Measurements from ENCODE around the gene WFDC11.
A peak's percentile ranks its signal among the peaks of the same experiment; 100 is the strongest.
"Not testable (repeated sequence)": the region's sequence is repeated elsewhere in the genome, so short reads cannot be mapped to it uniquely, and the experiment has no call there.

WFDC11 gene

DNA sequence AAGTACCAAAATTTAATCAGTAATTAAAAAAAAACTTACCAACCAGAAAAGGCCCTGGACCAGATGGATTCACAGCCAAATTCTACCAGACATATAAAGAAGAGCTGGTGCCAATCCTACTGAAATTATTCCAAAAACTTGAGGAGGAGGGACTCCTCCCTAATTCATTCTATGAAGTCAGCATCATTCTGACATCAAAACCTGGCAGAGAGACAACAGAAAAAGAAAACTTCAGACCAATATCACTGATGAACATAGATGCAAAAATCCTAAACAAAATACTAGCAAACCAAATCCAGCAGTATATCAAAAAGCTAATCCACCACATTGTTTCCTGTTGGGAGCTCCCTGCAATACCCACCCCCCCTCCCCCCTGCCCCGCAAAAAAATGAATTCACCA lies at the start of gene WFDC11:
Gene WFDC11, minus strand, starts transcription at position 101 of the 400 bp plus-strand sequence. CDS start 19,639 bp downstream, outside the sequence.
- no peak within 1 kb of the TSS for H3K27ac ChIP-seq
- TF ChIP-seq, protein P1, sequence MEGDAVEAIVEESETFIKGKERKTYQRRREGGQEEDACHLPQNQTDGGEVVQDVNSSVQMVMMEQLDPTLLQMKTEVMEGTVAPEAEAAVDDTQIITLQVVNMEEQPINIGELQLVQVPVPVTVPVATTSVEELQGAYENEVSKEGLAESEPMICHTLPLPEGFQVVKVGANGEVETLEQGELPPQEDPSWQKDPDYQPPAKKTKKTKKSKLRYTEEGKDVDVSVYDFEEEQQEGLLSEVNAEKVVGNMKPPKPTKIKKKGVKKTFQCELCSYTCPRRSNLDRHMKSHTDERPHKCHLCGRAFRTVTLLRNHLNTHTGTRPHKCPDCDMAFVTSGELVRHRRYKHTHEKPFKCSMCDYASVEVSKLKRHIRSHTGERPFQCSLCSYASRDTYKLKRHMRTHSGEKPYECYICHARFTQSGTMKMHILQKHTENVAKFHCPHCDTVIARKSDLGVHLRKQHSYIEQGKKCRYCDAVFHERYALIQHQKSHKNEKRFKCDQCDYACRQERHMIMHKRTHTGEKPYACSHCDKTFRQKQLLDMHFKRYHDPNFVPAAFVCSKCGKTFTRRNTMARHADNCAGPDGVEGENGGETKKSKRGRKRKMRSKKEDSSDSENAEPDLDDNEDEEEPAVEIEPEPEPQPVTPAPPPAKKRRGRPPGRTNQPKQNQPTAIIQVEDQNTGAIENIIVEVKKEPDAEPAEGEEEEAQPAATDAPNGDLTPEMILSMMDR (conservative IDR thresholded peaks at IDR 0.05): no peak

DNA sequence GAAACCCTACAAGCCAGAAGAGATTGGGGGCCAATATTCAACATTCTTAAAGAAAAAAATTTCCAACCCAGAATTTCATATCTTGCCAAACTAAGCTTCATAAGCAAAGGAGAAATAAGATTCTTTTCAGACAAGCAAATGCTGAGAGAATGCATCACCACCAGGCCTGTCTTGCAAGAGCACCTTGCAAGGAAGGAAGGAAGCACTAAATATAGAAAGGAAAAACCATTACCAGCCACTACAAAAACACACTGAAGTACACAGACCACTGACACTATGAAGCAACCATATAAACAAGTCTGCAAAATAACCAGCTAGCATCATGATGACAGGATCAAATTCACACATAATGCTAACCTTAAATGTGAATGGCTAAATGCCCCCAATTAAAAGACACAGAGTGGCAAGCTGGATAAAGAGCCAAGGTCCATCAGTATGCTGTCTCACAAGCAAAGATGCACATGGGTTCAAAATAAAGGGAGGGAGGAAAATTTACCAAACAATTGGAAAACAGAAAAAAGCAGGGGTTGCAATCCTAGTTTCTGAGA lies 46.2 kb upstream of the WFDC11 start:
- not testable (repeated sequence) for H3K27ac ChIP-seq

DNA sequence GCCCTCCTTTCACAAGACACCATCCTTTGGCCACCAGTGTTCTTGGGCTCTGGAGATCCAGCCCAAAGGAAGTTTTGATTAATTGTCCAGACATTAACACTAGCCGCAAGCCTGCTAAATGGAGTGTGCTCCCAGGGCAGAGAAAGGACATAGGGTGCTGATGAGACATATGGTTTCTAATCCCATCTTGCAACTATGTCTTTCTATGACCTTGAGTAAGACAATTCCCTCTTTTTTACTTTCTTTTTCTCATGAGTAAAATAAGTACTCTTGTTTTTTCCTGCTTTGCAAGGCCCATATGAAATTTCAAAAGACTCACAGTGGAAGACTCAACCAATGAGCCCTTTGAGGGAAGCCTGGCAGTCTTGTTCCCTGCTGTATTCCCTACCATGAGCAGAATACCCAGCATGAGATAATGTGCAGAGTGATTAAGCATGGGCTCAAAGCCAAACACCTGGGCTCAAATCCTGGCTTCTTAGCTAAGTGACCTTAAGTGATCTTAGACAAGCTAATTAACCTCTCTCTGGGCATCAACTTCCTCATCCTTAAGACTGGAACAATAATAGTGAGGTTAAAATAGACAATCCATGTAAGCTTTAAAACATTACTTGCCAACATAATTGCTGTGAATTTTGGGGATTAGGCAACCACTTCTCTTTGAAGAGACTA lies 35.1 kb upstream of the WFDC11 start, which contains the start of gene WFDC10B:
Gene WFDC10B, minus strand, starts transcription at position 51 of the 669 bp plus-strand sequence. CDS start 19,027 bp downstream, outside the sequence.
- peak within 1 kb of the TSS; percentile 20 for H3K27ac ChIP-seq
- TF ChIP-seq, protein P1 (conservative IDR thresholded peaks at IDR 0.05): no peak

DNA sequence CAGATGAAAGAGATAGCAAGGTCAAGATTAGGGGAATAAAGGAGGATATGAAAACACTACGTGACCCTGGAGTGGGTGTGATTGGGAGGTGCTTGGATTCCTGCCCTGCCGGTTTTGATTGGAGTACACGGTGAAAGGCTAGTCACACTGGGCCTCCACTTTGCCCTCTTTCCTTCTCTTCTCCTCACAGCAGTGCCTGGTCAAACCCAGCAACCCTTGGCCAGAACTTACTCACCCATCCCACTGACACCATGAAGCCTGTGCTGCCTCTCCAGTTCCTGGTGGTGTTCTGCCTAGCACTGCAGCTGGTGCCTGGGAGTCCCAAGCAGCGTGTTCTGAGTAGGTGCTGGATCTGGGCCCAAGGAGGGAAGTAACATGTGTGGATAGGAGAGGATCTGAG lies 31.8 kb upstream of the WFDC11 start, which contains the start of gene WFDC13:
Gene WFDC13, plus strand, starts transcription at position 166 of the 400 bp plus-strand sequence. Its CDS starts 86 bp downstream, at position 252.
- TF ChIP-seq, protein P1 (conservative IDR thresholded peaks at IDR 0.05): no peak
- H3K27ac ChIP-seq: no peak within 1 kb of the TSS

DNA sequence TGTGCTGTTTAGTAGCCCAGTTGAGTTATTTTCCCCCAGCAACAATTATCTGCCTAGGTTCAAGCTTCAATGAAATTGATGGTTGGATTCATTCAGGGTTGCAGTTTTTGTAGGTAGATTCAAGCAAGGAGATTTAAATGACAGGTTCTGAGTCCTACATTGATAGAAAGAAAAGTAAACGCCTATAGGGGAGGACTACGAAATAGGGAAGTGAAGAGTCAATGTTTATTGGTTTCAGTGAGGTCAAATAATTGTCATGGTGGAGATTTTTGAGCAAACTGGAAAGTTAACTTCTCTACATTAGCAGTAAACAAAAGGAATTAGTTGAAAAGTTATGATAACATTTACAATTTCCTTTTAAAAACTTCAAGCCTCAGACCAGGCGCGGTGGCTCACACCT lies 31.1 kb upstream of the WFDC11 start:
- TF ChIP-seq, protein P1 (conservative IDR thresholded peaks at IDR 0.05): no peak
- H3K27ac ChIP-seq: no peak overlapping the region

DNA sequence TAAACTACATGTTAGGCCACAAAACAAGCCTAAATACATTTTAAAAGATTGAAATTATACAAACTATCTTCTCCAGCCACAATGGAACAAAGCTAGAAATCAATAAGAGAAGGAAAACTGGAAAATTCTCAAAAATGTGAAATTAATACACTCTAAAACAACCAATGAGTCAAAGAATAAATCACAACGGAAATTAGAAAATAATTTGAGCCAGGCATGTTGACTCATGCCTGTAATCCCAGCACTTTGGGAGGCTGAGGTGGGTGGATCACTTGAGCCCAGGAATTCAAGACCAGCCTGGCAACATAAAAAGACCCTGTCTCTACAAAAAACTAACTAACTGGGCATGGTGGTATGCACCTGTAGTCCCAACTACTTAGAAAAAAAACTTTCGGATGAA lies 25.5 kb upstream of the WFDC11 start:
- TF ChIP-seq, protein P1 (conservative IDR thresholded peaks at IDR 0.05): no peak

DNA sequence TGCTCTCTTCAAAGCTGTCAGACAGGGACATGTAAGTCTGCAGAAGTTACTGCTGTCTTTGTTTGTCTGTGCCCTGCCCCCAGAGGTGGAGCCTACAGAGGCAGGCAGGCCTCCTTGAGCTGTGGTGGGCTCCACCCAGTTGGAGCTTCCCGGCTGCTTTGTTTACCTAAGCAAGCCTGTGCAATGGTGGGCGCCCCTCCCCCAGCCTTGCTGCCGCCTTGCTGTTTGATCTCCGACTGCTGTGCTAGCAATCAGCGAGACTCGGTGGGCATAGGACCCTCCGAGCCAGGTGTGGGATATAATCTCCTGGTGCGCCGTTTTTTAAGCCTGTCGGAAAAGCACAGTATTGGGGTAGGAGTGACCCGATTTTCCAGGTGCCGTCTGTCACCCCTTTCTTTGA lies 23.3 kb upstream of the WFDC11 start:
- not testable (repeated sequence) for H3K27ac ChIP-seq

More for the DNA sequence above, 25.5 kb upstream of the WFDC11 start:
- no peak overlapping the region for H3K27ac ChIP-seq

DNA sequence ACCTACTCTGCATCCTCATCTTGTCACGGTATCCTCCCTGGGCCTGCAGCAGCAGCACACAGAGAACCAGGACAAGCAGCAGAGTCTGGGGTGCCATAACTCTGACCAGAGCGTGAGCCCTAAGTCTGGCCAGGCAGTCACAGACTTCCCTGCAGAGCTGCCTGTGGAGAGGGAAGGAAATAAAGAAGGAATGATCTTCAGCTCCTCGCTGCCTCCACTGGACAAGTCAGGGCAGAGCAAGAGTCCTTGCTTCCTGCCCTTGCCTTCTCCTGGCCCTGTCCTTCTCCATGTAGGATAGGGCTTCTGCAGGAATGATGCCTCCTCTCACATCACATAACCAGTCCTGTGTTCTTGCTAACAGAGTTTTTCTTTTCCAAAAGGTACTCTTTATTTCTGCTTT lies 15.9 kb upstream of the WFDC11 start:
- H3K27ac ChIP-seq: no peak overlapping the region
- TF ChIP-seq, protein P1 (conservative IDR thresholded peaks at IDR 0.05): no peak; the same call in 1 of the 2 replicates
